ENCODE data around the gene NACC2.

The NACC2 gene

GRCh38 chr9:135998016-135998380 is 97.1 kb downstream of the NACC2 start (continued):
- no peak for TF ChIP-seq ZFP3 (tag by site-specific recombination; IDR thresholded peaks at IDR 0.05; ENCODE audit: low read depth)
- no peak for TF ChIP-seq GLI2 (tag by site-specific recombination; IDR thresholded peaks at IDR 0.05; ENCODE audit: borderline replicate concordance, low read depth)
- no peak for TF ChIP-seq PRDM6 (tag by site-specific recombination; IDR thresholded peaks at IDR 0.05)
- no peak for TF ChIP-seq SP3 (tag by site-specific recombination; IDR thresholded peaks at IDR 0.05)
- TF ChIP-seq ZSCAN30 (tag by site-specific recombination; IDR thresholded peaks at IDR 0.05), result no peak
- TF ChIP-seq ZNF311 (tag by site-specific recombination; IDR thresholded peaks at IDR 0.05; ENCODE audit: borderline replicate concordance), result no peak
- TF ChIP-seq ZXDB (tag by site-specific recombination; IDR thresholded peaks at IDR 0.05), result no peak
- no peak for TF ChIP-seq IKZF3 (tag by site-specific recombination; IDR thresholded peaks at IDR 0.05)

- Histone ChIP-seq H3K4me3 (ENCODE audit: low read depth, low read length) (no peak overlapping the region), H3K27ac (ENCODE audit: extremely low read depth, low read depth, low read length) (no peak overlapping the region), H3K9me3 (ENCODE audit: control insufficient read depth, insufficient read depth, low read depth, low read length) (no peaks in the 10 kb centered on the region), H3K4me1 (ENCODE audit: control insufficient read depth, insufficient read depth, low read length) (peaks cover 4% of the 10 kb centered on the region; the same call in 1 of the 2 replicates), H3K36me3 (ENCODE audit: control insufficient read depth in 2 of 2, insufficient read depth in 1 of 2, low read length in 2 of 2) (no peaks in the 10 kb centered on the region)
- POLR2A ChIA-PET, result no interaction called here
- CTCF ChIA-PET, result interaction anchor here (1.3 kb wide), 1 partner anchor 30 kb away, joined by 6 read pairs; no protein-coding TSS in a partner anchor
- TF ChIP-seq, protein P1, sequence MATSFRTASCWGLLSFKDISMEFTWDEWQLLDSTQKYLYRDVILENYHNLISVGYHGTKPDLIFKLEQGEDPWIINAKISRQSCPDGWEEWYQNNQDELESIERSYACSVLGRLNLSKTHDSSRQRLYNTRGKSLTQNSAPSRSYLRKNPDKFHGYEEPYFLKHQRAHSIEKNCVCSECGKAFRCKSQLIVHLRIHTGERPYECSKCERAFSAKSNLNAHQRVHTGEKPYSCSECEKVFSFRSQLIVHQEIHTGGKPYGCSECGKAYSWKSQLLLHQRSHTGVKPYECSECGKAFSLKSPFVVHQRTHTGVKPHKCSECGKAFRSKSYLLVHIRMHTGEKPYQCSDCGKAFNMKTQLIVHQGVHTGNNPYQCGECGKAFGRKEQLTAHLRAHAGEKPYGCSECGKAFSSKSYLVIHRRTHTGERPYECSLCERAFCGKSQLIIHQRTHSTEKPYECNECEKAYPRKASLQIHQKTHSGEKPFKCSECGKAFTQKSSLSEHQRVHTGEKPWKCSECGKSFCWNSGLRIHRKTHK (tag by site-specific recombination; IDR thresholded peaks at IDR 0.05), result no peak
- TF ChIP-seq PRDM6 (tag by site-specific recombination; IDR thresholded peaks at IDR 0.05) (no peak), TRIM28 (IDR thresholded peaks at IDR 0.05; ENCODE audit: borderline replicate concordance, low read length) (no peak), MZF1 (tag by site-specific recombination; IDR thresholded peaks at IDR 0.05; ENCODE audit: borderline replicate concordance) (no peak), ZNF416 (tag by site-specific recombination; IDR thresholded peaks at IDR 0.05) (no peak)
Measured at GRCh38 chr9:135997090-135998015, 97.7 kb downstream of the NACC2 start.

- TF ChIP-seq ZNF701 (tag by site-specific recombination; IDR thresholded peaks at IDR 0.05), result no peak
- TF ChIP-seq ZNF692 (tag by site-specific recombination; IDR thresholded peaks at IDR 0.05), result no peak
- ChIA-PET POLR2A (interaction anchor here (0.6 kb wide), 1 partner anchor 91 kb away, joined by 3 read pairs; no protein-coding TSS in a partner anchor), CTCF (interaction anchor here (0.5 kb wide), 1 partner anchor 131 kb away, joined by 4 read pairs; no protein-coding TSS in a partner anchor)
- Histone ChIP-seq H3K4me1 (ENCODE audit: control insufficient read depth, insufficient read depth, low read length) (peaks cover 7% of the 10 kb centered on the region; the same call in 1 of the 2 replicates), H3K36me3 (ENCODE audit: control insufficient read depth in 2 of 2, insufficient read depth in 1 of 2, low read length in 2 of 2) (no peaks in the 10 kb centered on the region), H3K4me3 (ENCODE audit: low read depth, low read length) (no peak overlapping the region), H3K27ac (ENCODE audit: extremely low read depth, low read depth, low read length) (no peak overlapping the region), H3K9me3 (ENCODE audit: control insufficient read depth, insufficient read depth, low read depth, low read length) (no peaks in the 10 kb centered on the region)
Measured at GRCh38 chr9:135995816-135996215, 99.3 kb downstream of the NACC2 start.

All from HEK293 (cell line).